HG02870 (cell line): ENCODE data around the gene ROCK2.
"Not testable (repeated sequence)": the region's sequence is repeated elsewhere in the genome, so short reads cannot be mapped to it uniquely, and the experiment has no call there.

Experiments
- ATAC-seq: cut with Tn5 transposase; IDR thresholded peaks from one replicate; pipeline ENCODE4 v1.9.1; 2021; ENCODE audit warnings: mild to moderate bottlenecking, moderate library complexity; ENCODE audit not compliant: unreplicated experiment

Gene ROCK2

GRCh38 chr2:11342551-11343367, 1.7 kb downstream of the ROCK2 start:
- no peak for ATAC-seq

DNA sequence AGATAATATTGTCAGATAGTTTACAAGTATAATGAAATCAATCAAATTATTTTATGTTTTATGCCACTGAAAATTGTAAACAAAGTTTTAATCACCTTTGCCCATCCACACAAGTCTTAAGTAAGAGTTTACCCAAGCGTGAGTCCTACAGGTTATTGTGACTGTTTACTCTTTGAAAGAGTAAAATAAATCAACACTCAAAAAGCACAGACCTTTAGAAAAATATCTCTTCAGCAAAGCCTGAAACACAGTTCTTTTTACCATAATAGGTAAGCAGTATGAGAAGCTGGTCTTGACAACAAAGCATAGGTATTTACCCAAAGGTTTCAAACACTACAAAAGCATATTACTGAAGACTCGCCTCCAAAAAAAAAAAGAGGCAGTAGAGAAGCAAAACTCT, 3.7 kb downstream of the ROCK2 start:
- ATAC-seq = no peak

GRCh38 chr2:11339508-11340083, 4.8 kb downstream of the ROCK2 start:
- no peak for ATAC-seq

DNA sequence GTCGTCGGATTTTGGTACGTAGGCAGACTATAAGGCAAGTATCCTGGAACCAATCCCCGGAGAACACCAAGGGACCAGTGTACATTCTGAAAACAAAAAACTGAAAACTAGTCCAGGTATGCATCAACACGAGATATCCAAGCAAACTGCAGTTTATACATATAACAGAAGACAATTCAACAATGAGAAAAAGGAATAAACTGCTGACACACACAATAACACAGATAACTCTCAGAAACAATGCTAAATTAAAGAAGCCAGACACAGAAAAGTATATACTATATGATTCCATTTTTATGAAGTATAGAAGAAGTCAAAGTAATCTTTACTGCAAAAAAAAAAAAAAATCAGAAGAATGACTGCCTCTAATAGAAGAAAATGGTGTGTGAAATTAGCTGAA, 5.9 kb downstream of the ROCK2 start:
- no peak for ATAC-seq

DNA sequence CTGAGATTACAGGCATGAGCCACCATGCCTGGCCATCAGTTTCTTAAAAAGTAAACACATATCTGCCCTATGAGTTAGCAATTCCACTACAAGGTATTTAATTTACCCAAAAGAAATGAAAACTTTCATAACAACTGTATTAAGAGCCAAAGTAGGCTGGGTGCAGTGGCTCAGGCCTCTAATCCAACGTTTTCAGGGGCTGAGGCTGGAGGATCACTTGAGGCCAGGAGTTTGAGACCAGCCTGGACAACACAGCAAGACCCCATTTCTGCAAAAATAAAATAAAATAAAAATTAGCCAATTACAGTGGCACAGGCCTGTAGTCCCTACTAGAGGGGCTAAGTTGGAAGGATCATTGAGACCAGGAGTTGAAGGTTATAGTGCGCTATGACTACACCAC, 6.5 kb downstream of the ROCK2 start:
- ATAC-seq = no peak

- no peak for ATAC-seq
Observed at GRCh38 chr2:11336189-11336588, 8.2 kb downstream of the ROCK2 start.

DNA sequence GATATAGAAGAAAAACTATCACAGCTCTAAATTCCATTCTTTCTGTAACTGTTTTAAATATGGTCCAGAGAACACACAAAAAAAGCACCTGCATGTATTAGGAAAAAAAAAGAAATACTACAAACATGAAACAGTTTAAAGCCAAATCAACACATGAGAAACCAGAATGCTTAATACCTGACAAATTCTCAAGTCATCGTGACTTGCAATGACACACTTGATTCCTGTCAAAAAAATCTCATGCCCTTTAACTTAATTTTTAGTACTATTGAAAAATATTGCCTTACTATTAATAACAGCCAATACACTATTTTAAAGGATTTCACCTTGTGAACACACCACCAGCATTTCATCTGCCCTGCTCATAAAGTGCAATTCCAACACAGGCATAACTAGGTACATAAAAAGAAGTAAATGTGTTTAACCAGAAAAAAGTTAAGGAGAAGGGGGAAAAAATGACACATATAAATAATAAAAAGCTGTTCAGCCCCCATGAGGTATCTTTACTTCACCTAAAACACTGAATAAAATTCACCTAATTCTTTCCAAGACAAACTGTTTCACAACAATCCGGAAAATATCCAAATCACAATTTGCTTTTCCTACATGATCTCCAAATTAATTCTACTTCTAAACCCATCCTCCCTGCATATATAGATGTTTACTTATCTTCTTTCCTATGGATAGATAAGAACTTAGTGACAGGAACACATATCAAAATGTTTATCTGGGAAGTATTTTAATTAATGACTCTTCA, 10.8 kb downstream of the ROCK2 start:
- no peak for ATAC-seq

- ATAC-seq = no peak
Observed at GRCh38 chr2:11332596-11332995, 11.8 kb downstream of the ROCK2 start.

DNA sequence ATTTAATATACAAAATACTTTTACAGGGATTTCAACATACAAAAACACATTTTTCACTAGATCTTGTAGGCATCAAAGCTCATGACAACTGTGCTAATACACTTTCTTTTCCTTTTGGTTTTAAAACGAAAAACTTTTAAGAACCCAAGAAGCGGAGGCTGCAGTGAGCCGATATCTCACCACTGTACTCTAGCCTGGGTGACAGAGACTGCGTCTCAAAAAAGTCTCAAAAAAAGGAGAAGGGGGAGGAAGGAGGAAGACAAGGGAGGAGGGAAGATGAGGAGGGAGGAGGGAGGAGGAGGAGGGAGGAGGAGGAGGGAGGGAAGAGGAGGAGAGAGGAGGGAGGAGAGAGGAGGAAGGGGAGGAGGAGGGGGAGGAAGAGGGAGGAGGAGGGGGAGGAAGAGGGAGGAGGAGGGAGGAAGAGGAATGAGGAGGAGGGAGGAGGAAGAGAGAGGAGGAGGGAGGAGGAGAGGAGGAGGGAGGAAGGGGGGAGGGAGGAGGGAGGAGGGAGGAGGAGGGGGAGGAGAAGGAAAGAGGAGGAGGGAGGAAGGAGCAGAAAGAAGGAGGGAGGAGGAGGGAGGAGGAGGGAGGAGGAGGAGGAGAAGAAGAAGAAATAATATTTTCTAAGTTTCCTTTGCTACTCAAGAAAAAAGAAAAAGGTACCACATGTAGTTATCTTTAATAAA, 13.8 kb downstream of the ROCK2 start:
- ATAC-seq = no peak

- ATAC-seq = no peak
Observed at GRCh38 chr2:11329776-11330175, 14.7 kb downstream of the ROCK2 start.

GRCh38 chr2:11328522-11328921, 15.9 kb downstream of the ROCK2 start:
- not testable (repeated sequence) for ATAC-seq

DNA sequence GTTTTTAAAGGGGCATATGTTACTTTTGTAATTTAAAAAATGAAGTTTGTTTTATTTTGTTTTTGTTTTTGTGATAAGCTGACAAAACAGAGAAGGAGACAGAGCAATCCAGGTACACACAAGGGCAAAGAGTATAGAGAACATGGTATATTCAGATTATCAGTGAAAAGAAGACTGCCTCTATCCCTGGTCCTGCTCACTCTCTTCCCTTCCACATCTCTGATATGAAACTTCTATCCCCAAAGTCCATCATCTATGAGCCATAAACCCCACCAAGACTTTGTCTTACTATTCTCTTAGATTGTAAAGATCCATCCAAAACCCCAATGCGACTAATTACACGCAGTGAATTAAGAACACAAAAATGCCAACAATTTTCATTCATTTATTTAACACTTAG, 16.6 kb downstream of the ROCK2 start:
- no peak for ATAC-seq

DNA sequence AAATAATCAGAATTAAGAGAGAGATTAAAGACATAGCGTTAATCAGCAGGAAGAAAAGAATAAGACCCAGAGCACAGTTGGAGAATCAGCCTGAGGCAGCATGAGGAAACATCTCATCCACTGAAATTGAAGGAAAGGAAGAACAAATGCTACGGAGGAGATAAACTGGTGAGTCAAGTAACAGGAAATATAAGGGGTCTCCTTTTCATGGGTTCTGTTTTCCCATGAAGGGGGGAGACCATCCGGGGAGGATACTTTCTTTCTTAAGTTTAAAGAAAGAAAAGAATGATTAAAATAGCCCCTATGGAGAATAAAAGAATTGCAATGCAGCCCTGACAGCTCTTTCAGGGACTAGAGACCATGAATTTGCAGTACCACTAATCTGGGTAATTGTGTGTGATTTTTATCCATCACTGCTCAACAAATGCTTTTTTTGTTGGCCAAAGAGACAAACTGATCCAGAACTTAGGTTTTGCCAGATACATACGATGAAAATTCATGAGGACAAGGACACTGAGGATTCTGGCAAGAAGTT, 17.7 kb downstream of the ROCK2 start:
- ATAC-seq = no peak

GRCh38 chr2:11325961-11326676, 18.3 kb downstream of the ROCK2 start:
- ATAC-seq = no peak

DNA sequence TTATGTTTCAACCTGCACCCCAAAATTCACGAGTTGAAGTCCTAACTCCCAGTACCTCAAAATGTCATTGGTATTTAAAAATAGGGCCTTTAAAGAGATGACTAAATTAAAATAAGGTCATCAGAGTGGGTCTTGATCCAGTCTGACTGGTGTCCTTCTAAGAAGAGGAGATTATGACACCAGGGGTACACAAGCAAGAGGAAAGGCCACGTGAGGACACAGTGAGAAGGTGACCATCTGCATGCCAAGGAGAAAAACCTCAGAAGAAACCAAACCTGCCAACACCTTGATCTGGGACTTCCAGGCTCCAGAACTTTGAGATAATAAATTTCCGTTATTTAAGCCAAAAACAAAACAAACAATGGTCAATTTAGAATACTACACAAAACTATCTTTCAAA, 22.6 kb downstream of the ROCK2 start:
- no peak for ATAC-seq

DNA sequence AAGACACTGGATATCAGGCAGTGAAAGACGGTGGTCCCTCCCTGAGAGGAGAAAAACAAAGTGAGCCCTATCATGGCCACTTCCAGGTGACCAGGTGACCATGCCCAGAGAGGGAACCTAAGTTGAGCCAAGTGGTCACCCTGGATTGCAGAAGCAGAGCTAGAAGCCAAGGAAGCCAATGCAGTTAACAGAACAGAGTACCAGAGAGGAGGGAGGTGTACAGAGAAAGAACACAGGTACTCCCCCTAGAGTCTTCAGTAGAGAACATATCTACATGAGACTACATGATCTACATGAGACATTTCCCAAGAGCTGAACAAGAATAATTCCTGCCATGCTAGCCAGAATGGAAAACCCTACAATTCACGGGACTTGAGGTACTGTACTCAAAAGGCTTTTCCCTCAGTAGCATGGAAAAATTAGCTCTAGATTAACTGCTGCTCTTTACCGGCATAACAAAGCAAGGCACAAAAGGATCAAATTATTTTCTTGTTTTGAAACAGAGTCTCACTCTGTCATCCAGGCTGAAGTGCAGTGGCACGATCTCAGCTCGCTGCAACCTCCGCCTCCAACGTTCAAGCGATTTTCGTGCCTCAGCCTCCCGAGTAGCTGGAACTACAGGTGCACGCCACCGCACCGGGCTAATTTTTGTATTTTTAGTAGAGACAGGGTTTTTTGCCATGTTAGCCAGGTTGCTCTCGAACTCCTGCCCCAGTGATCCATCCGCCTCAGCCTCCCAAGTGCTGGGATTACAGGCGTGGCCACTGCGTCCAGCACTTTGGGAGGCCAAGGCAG, 23.5 kb downstream of the ROCK2 start:
- no peak for ATAC-seq

DNA sequence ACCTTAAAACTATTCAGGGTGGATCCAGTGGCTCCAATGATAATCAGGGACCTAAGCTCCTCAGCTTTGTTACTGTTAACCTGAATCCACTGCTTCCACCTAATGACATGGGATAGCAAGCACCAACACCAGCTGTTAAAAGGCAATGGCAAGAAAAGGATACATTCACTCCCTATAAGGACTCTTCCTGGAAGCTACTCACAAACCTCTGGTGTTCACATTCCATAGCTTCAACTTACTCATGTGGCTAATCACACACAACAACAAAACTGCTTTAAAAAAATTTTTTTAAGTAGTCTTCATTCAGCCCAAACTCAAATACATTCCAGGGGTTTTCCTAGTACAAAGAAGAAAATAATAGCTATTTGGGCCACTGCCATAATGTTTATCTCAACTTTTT, 24.5 kb downstream of the ROCK2 start:
- ATAC-seq = no peak

- ATAC-seq = no peak
Observed at GRCh38 chr2:11315074-11315705, 29.2 kb downstream of the ROCK2 start.

DNA sequence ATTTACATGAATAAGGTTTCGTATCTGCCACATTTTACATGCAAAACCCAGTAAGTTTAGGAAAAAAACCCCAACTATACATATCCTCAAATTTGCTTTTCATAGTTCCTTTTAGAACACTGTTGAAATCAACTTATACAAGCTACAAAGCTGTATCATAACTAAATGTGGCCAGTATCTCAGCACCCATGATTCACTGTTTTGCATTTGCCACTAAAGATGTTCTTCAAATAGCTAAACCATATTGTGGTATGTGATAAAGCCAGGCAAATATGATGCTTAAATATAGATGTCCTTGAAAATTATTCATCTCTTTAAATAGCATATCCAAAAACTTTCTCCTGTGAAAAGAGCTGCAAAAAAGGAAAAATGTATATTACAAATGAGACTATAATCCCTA, 29.9 kb downstream of the ROCK2 start:
- no peak for ATAC-seq
